ENCODE measurements around the gene SHISAL1.

The SHISAL1 gene

GRCh38 chr22:44261164-44261860 is 51.4 kb downstream of the SHISAL1 start:
- no peak for DNase-seq (ENCODE audit: low read depth)
- H3K4me3 ChIP-seq (ENCODE audit: low read depth, low read length) = no peak overlapping the region
- TF ChIP-seq CTCF (IDR thresholded peaks at IDR 0.05; ENCODE audit: control insufficient read depth, extremely low read depth, insufficient read depth) = no peak

- TF ChIP-seq CTCF (IDR thresholded peaks at IDR 0.05; ENCODE audit: control insufficient read depth, extremely low read depth, insufficient read depth) = no peak
- DNase-seq (ENCODE audit: low read depth) = no peak
These were observed 52.3 kb downstream of the SHISAL1 start for GRCh38 chr22:44260216-44261035.

DNA sequence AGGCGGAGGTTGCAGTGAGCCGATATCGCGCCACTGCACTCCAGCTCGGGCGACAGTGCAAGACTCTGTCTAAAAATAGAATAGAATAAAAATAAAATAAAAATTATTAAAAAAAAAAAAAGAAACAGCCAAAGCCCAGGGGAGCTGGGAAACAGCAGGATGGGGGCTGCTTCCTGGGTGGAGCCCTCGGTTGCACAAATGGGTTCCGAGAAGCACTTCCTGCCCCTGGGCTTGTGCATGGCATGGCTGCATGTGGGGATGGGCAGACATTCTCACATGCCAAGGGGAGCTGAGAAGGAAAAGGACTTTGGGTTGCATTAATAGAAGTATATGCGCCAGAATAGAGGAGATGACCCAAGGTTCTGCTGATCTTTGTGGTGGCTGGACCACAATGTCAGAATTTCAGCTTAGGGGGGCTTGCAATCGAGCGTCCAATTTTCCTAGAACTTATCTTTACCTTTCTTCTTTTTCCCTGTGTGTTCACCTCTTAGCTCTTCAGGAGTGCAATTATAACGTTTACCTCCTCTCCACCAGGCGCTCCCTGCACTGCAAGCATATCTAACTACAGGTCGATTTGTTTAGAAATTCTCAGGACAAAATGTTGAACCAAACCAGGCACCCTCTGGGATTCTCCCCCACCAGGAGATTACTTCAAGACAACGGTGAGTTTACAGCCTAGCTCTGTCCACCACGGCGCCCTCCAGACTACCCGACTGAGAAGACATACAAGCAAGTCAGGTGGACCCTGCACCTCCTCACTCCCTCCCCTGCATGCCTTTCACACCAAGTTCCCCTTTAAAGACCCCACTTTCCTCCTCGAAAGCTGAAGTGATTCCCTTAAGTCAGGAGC is 53.2 kb downstream of the SHISAL1 start:
- DNase-seq (ENCODE audit: low read depth) = no peak
- no peak overlapping the region for H3K4me3 ChIP-seq (ENCODE audit: low read depth, low read length)
- no peak for TF ChIP-seq CTCF (IDR thresholded peaks at IDR 0.05; ENCODE audit: control insufficient read depth, extremely low read depth, insufficient read depth)

More at GRCh38 chr22:44260216-44261035, 52.3 kb downstream of the SHISAL1 start:
- H3K4me3 ChIP-seq (ENCODE audit: low read depth, low read length) = no peak overlapping the region

GRCh38 chr22:44256556-44257485 is 55.9 kb downstream of the SHISAL1 start:
- TF ChIP-seq CTCF (IDR thresholded peaks at IDR 0.05; ENCODE audit: control insufficient read depth, extremely low read depth, insufficient read depth) = no peak
- no peak for DNase-seq (ENCODE audit: low read depth)

GRCh38 chr22:44256085-44256484 is 56.7 kb downstream of the SHISAL1 start:
- no peak for DNase-seq (ENCODE audit: low read depth)
- TF ChIP-seq CTCF (IDR thresholded peaks at IDR 0.05; ENCODE audit: control insufficient read depth, extremely low read depth, insufficient read depth) = no peak
- H3K4me3 ChIP-seq (ENCODE audit: low read depth, low read length) = no peak overlapping the region

More at GRCh38 chr22:44256556-44257485, 55.9 kb downstream of the SHISAL1 start:
- no peak overlapping the region for H3K4me3 ChIP-seq (ENCODE audit: low read depth, low read length)

GRCh38 chr22:44254811-44255210 is 57.9 kb downstream of the SHISAL1 start:
- no peak overlapping the region for H3K4me3 ChIP-seq (ENCODE audit: low read depth, low read length)
- DNase-seq (ENCODE audit: low read depth) = no peak
- no peak for TF ChIP-seq CTCF (IDR thresholded peaks at IDR 0.05; ENCODE audit: control insufficient read depth, extremely low read depth, insufficient read depth)
